Epidermal melanocyte (primary cell): ENCODE measurements around the gene RRP36.

ENCODE experiments used
- DNase-seq: peaks from one replicate; pipeline ENCODE4 v3.0.0; 2011; ENCODE audit warnings: low spot score; ENCODE audit not compliant: insufficient read length

Gene RRP36

GRCh38 chr6:43007126-43007525, 14.3 kb upstream of the RRP36 start:
- no peak for DNase-seq

- no peak for DNase-seq
Measured at GRCh38 chr6:43009124-43009523, 12.3 kb upstream of the RRP36 start.

GRCh38 chr6:43011207-43011606, 10.2 kb upstream of the RRP36 start:
- DNase-seq, result no peak

GRCh38 chr6:43012364-43012763, 9.1 kb upstream of the RRP36 start:
- no peak for DNase-seq

GRCh38 chr6:43013097-43013842, 8.2 kb upstream of the RRP36 start:
- no peak for DNase-seq

- peak; percentile 98 for DNase-seq
Measured at GRCh38 chr6:43013843-43014433, 7.5 kb upstream of the RRP36 start, which contains the start of the genes KLHDC3 and MEA1. Gene KLHDC3 (plus strand): TSS chr6:43014249. CDS start chr6:43017193, 2,944 bp downstream. Gene MEA1 (minus strand): TSS chr6:43013946. CDS start chr6:43013813, 133 bp downstream.

- no peak for DNase-seq
Measured at GRCh38 chr6:43014434-43014909, 7.0 kb upstream of the RRP36 start.

GRCh38 chr6:43016176-43016942, 5.1 kb upstream of the RRP36 start:
- no peak for DNase-seq

GRCh38 chr6:43016943-43017334, 4.5 kb upstream of the RRP36 start:
- no peak for DNase-seq

GRCh38 chr6:43019152-43019551, 2.3 kb upstream of the RRP36 start:
- no peak for DNase-seq

- no peak for DNase-seq
Measured at GRCh38 chr6:43020052-43020705, 1.2 kb upstream of the RRP36 start.

GRCh38 chr6:43020847-43021246, 576 bp upstream of the RRP36 start:
- DNase-seq, result no peak

GRCh38 chr6:43024436-43024835, 3.0 kb downstream of the RRP36 start:
- no peak for DNase-seq

- no peak for DNase-seq
Measured at GRCh38 chr6:43026365-43026764, 4.9 kb downstream of the RRP36 start.

GRCh38 chr6:43029120-43029519, 7.7 kb downstream of the RRP36 start:
- no peak for DNase-seq

GRCh38 chr6:43032326-43032725, 10.9 kb downstream of the RRP36 start:
- DNase-seq, result no peak

GRCh38 chr6:43033496-43034189, 12.2 kb downstream of the RRP36 start:
- DNase-seq, result no peak

- DNase-seq, result no peak
Measured at GRCh38 chr6:43034190-43034525, 12.7 kb downstream of the RRP36 start.

- DNase-seq, result no peak
Measured at GRCh38 chr6:43035495-43036194, 14.2 kb downstream of the RRP36 start.

GRCh38 chr6:43036712-43037111, 15.3 kb downstream of the RRP36 start:
- no peak for DNase-seq
